ENCODE measurements around the gene CHMP1A.
"Not testable (repeated sequence)": the region's sequence is repeated elsewhere in the genome, so short reads cannot be mapped to it uniquely, and the experiment has no call there.

CHMP1A gene

GRCh38 chr16:89658221-89658879, 842 bp upstream of the CHMP1A start:
- no peak for DNase-seq

GRCh38 chr16:89656435-89657121, 930 bp downstream of the CHMP1A start:
- no peak for DNase-seq

- no peak for DNase-seq
These were observed 2.4 kb downstream of the CHMP1A start for GRCh38 chr16:89655062-89655643.

GRCh38 chr16:89653656-89654295, 3.7 kb downstream of the CHMP1A start:
- DNase-seq, result no peak

GRCh38 chr16:89651584-89651983, 5.9 kb downstream of the CHMP1A start:
- DNase-seq, result no peak

- DNase-seq, result no peak
These were observed 10.6 kb downstream of the CHMP1A start for GRCh38 chr16:89646906-89647305.

- DNase-seq, result no peak
These were observed 11.2 kb downstream of the CHMP1A start for GRCh38 chr16:89646270-89646669.

GRCh38 chr16:89645122-89645521, 12.4 kb downstream of the CHMP1A start:
- DNase-seq, result no peak

GRCh38 chr16:89643769-89644300, 13.7 kb downstream of the CHMP1A start:
- DNase-seq, result no peak

- no peak for DNase-seq
These were observed 14.9 kb downstream of the CHMP1A start for GRCh38 chr16:89642574-89642973.

GRCh38 chr16:89641458-89642119, 15.9 kb downstream of the CHMP1A start:
- no peak for DNase-seq

GRCh38 chr16:89639385-89639784, 18.1 kb downstream of the CHMP1A start:
- no peak for DNase-seq

GRCh38 chr16:89638455-89638854, 19.1 kb downstream of the CHMP1A start:
- DNase-seq, result no peak

- no peak for DNase-seq
These were observed 20.1 kb downstream of the CHMP1A start for GRCh38 chr16:89637379-89637778.

- DNase-seq, result no peak
These were observed 20.8 kb downstream of the CHMP1A start for GRCh38 chr16:89636663-89637062.

- not testable (repeated sequence) for DNase-seq
These were observed 22.8 kb downstream of the CHMP1A start for GRCh38 chr16:89634463-89635385.

GRCh38 chr16:89633064-89633631, 24.4 kb downstream of the CHMP1A start:
- DNase-seq, result no peak

GRCh38 chr16:89629827-89630610, 27.5 kb downstream of the CHMP1A start:
- DNase-seq, result no peak

- DNase-seq, result no peak
These were observed 32.4 kb downstream of the CHMP1A start for GRCh38 chr16:89624777-89625761.
